ENCODE measurements around the gene RGS17. TPM values are rescaled to one million over a fixed set of nuclear protein-coding genes. Genes with fewer than 3 reads are reported as not detected.

The RGS17 gene
- total and polyA plus RNA-seq, 10 of the 15 experiments (the other 5 are each of a cell fraction or from before 2014, with no cell fraction given), result 0.06 to 0.29 (median 0.14) TPM; not detected in 4

DNA sequence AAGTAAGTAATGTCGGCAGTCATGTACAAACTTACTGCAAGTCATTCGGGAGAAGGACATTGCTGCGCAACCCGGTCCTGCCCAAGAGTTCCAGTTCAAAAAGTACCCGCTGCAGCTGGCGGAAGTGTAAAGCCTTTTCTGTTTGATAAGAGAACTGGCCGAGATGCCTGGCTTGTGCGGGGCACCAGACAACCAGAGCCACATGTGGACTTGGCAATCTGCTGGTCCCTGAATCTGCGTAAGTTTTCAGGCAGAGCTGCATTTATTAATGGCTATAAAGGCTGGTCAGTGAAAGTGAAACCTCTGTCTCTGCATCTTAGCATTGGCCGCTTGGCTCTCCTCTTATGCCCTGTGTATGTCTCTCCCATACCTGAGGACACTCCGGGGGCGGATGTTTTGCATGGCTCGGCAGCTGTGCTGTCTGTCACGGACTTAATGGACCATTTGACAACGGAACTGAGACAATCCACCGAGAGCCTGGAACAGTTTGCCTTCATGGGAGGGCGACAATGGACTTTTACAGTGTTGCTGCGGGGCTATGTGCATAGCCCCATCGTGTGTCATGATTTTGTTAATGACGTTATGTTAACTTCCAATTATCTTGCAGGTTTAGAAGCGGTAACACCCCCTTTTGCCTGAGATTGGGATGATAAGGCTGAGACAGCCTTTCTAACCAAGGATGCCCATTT, 19.8 kb upstream of the RGS17 start:
- Histone ChIP-seq H3K27me3 (replicated peaks in 1 of 2; ENCODE audit: control insufficient read depth in 2 of 2, insufficient read depth in 2 of 2, low read length in 1 of 2) (no peaks in the 10 kb centered on the region), H3K4me2 (ENCODE audit: control insufficient read depth, insufficient read depth) (no peak overlapping the region), H2AFZ (ENCODE audit: control insufficient read depth, low read depth, low read length) (no peak overlapping the region), H3K4me1 (ENCODE audit: control insufficient read depth, insufficient read depth, low read length) (no peaks in the 10 kb centered on the region), H3K4me3 (no peak overlapping the region), H3K9me3 (replicated peaks; ENCODE audit: control insufficient read depth, insufficient read depth, low read length) (no peaks in the 10 kb centered on the region), H3K79me2 (ENCODE audit: control insufficient read depth, insufficient read depth, low read length) (no peaks in the 10 kb centered on the region), H3K27ac (ENCODE audit: control insufficient read depth, insufficient read depth) (no peak overlapping the region), H4K20me1 (ENCODE audit: control insufficient read depth, insufficient read depth) (no peaks in the 10 kb centered on the region), H3K36me3 (ENCODE audit: control insufficient read depth in 2 of 2, insufficient read depth in 2 of 2, low read length in 1 of 2) (no peaks in the 10 kb centered on the region), H3K9ac (ENCODE audit: control insufficient read depth, insufficient read depth, low read length) (no peak overlapping the region)
- intact Hi-C loops (cut with micrococcal nuclease; ENCODE audit: unreplicated experiment) (no loop called here), in situ Hi-C loops (cut with MboI) (no loop called here)
- WGBS (ENCODE audit: insufficient coverage, insufficient replicate concordance, low lambda C conversion rate, missing lambda C conversion rate), result 51% methylated on average over 21 of the region's 21 CpGs
- ChIA-PET RAD21 (ENCODE audit: unreplicated experiment) (interaction anchor here (0.9 kb wide), 1 partner anchor 65 kb away, joined by 3 read pairs; no protein-coding TSS in a partner anchor), SMC1A (ENCODE audit: uncharacterized antibody, unreplicated experiment) (interaction anchor here (1.9 kb wide), 1 partner anchor 64 kb away, joined by 7 read pairs; no protein-coding TSS in a partner anchor), POLR2A (interaction anchor here (0.6 kb wide), 1 partner anchor 64 kb away, joined by 3 read pairs; no protein-coding TSS in a partner anchor), CTCF (no interaction called here)
- DNase-seq (ENCODE audit: low read depth, low spot score) (no peak), FAIRE-seq (no peak), ATAC-seq (peak; percentile 69)
- BruUV-seq (replicated peaks), result no TSS peak
- TF ChIP-seq TCF12 (IDR thresholded peaks at IDR 0.05; ENCODE audit: low read depth, low read length), result no peak
- 0 out of 2 replicates have a peak, but pooled peaks have one; percentile 9 for TF ChIP-seq PKNOX1 (IDR thresholded peaks at IDR 0.05)

- no peak for ATAC-seq
- no peak overlapping the region for H3K4me2 ChIP-seq (ENCODE audit: control insufficient read depth, insufficient read depth)
- no peaks in the 10 kb centered on the region for H3K4me1 ChIP-seq (ENCODE audit: control insufficient read depth, insufficient read depth, low read length)
- WGBS (ENCODE audit: insufficient coverage, insufficient replicate concordance, low lambda C conversion rate, missing lambda C conversion rate), result 27% methylated on average over 11 of the region's 11 CpGs
- H2AFZ ChIP-seq (ENCODE audit: control insufficient read depth, low read depth, low read length), result no peak overlapping the region
- no peaks in the 10 kb centered on the region for H3K36me3 ChIP-seq (ENCODE audit: control insufficient read depth in 2 of 2, insufficient read depth in 2 of 2, low read length in 1 of 2)
- H3K27me3 ChIP-seq (replicated peaks in 1 of 2; ENCODE audit: control insufficient read depth in 2 of 2, insufficient read depth in 2 of 2, low read length in 1 of 2), result no peaks in the 10 kb centered on the region
- ChIA-PET RAD21 (ENCODE audit: unreplicated experiment) (interaction anchor here (0.9 kb wide), 1 partner anchor 65 kb away, joined by 3 read pairs; no protein-coding TSS in a partner anchor), CTCF (interaction anchor here (0.6 to 1.2 kb wide), 2 partner anchors 118 to 566 kb away, joined by 3 read pairs; no protein-coding TSS in a partner anchor), SMC1A (ENCODE audit: uncharacterized antibody, unreplicated experiment) (interaction anchor here (1.1 to 1.9 kb wide), 2 partner anchors 63 kb away, joined by 3 to 7 read pairs; no protein-coding TSS in a partner anchor), POLR2A (interaction anchor here (0.6 kb wide), 1 partner anchor 63 kb away, joined by 3 read pairs; no protein-coding TSS in a partner anchor)
- no peak overlapping the region for H3K4me3 ChIP-seq
- H3K9me3 ChIP-seq (replicated peaks; ENCODE audit: control insufficient read depth, insufficient read depth, low read length), result no peaks in the 10 kb centered on the region
- in situ Hi-C loops (cut with MboI) (no loop called here), intact Hi-C loops (cut with micrococcal nuclease; ENCODE audit: unreplicated experiment) (no loop called here)
- H3K9ac ChIP-seq (ENCODE audit: control insufficient read depth, insufficient read depth, low read length), result no peak overlapping the region
- H3K79me2 ChIP-seq (ENCODE audit: control insufficient read depth, insufficient read depth, low read length), result no peaks in the 10 kb centered on the region
- BruUV-seq (replicated peaks), result no TSS peak
- FAIRE-seq, result no peak
- H4K20me1 ChIP-seq (ENCODE audit: control insufficient read depth, insufficient read depth), result no peaks in the 10 kb centered on the region
- H3K27ac ChIP-seq (ENCODE audit: control insufficient read depth, insufficient read depth), result no peak overlapping the region
- no peak for DNase-seq (ENCODE audit: low read depth, low spot score)
- TF ChIP-seq SMARCA5 (IDR thresholded peaks at IDR 0.05), result no peak
- no peak for TF ChIP-seq NR2C2 (IDR thresholded peaks at IDR 0.05; ENCODE audit: borderline replicate concordance, control insufficient read depth, insufficient read length, low read depth)
- no peak for TF ChIP-seq HDAC6 (IDR thresholded peaks at IDR 0.05; ENCODE audit: unreplicated experiment)
- no peak for TF ChIP-seq ASH2L (IDR thresholded peaks at IDR 0.05; ENCODE audit: borderline replicate concordance, low read depth)
- TF ChIP-seq IRF4 (IDR thresholded peaks at IDR 0.05; ENCODE audit: low read depth, low read length), result no peak
- TF ChIP-seq SMAD5 (IDR thresholded peaks at IDR 0.05; ENCODE audit: low read depth), result no peak
- no peak for TF ChIP-seq BCL11A (IDR thresholded peaks at IDR 0.05; ENCODE audit: low read depth, low read length)
- no peak for TF ChIP-seq PML (IDR thresholded peaks at IDR 0.05; ENCODE audit: low read length)
- TF ChIP-seq MTA2 (IDR thresholded peaks at IDR 0.05; ENCODE audit: low read depth), result no peak
- TF ChIP-seq NFIC (IDR thresholded peaks at IDR 0.05; ENCODE audit: low read depth, low read length), result no peak
- TF ChIP-seq ZNF217 (IDR thresholded peaks at IDR 0.05), result no peak
- no peak for TF ChIP-seq POU2F2 (IDR thresholded peaks at IDR 0.05; ENCODE audit: borderline replicate concordance, low read depth, low read length)
- TF ChIP-seq SIN3A (IDR thresholded peaks at IDR 0.05; ENCODE audit: low read depth, low read length), result no peak
- TF ChIP-seq FOXM1 (IDR thresholded peaks at IDR 0.05; ENCODE audit: low read depth, low read length), result no peak
These were observed 19.3 kb upstream of the RGS17 start for GRCh38 chr6:153150371-153150751.
